OCI-LY7 (cell line): ENCODE data around the gene TRPV6. TPM values are rescaled to one million over a fixed set of nuclear protein-coding genes. Genes with fewer than 3 reads are reported as not detected.

Experiments used
- BruUV-seq: library from RNA; stranded (reverse); fragments of 400-500 nt; replicated peaks from 2 replicates; lab custom pipeline; 2021; lab: Mats Ljungman, UMichigan
- CTCF ChIA-PET: fragments of 300-600 bp; sonication (Branson Sonifier 250); formaldehyde crosslinking; loops from one replicate; lab custom pipeline; 2022; ENCODE audit warnings: antibody characterized with exemption; ENCODE audit not compliant: unreplicated experiment; lab: Charles Lee
- POLR2A ChIA-PET: fragments of 300-600 bp; sonication (Branson Sonifier 250); formaldehyde crosslinking; loops from one replicate; lab custom pipeline; 2022; ENCODE audit warnings: antibody characterized with exemption; lab: Charles Lee
- DNase-seq: peaks from one replicate; pipeline ENCODE4 v3.0.0-alpha.2; 2015; ENCODE audit warnings: low spot score
- H2AFZ ChIP-seq: fragments of 200-600 bp; sonication (generic), shearing (Covaris generic); 2 replicates; pipeline ENCODE4 v1.6.1; 2014; ENCODE audit warnings: mild to moderate bottlenecking, antibody characterized with exemption, low read length, moderate library complexity
- H3K27ac ChIP-seq: fragments of 200-600 bp; sonication (generic); 2 replicates; pipeline ENCODE4 v1.5.1; 2014; ENCODE audit warnings: mixed run types, low read depth, mild to moderate bottlenecking, moderate library complexity, low read length, inconsistent platforms; ENCODE audit not compliant: poor library complexity, severe bottlenecking
- H3K36me3 ChIP-seq: fragments of 200-600 bp; sonication (generic); 2 replicates; pipeline ENCODE4 v1.6.1; 2014; ENCODE audit warnings: mild to moderate bottlenecking, antibody characterized with exemption, low read length, moderate library complexity, mixed read lengths; ENCODE audit not compliant: insufficient read depth
- H3K4me1 ChIP-seq: fragments of 200-600 bp; sonication (generic); 2 replicates; pipeline ENCODE4 v1.5.1; 2014; ENCODE audit warnings: mild to moderate bottlenecking, low read length; ENCODE audit not compliant: insufficient read depth, poor library complexity, severe bottlenecking
- H3K4me2 ChIP-seq: fragments of 200-600 bp; sonication (generic); 2 replicates; pipeline ENCODE4 v1.6.1; 2014; ENCODE audit warnings: mild to moderate bottlenecking, low read length
- H3K4me3 ChIP-seq: fragments of 200-600 bp; sonication (generic); 2 replicates; pipeline ENCODE4 v1.5.1; 2014; ENCODE audit warnings: mild to moderate bottlenecking, low read depth, low read length; ENCODE audit not compliant: poor library complexity, severe bottlenecking
- H3K79me2 ChIP-seq: fragments of 200-600 bp; sonication (generic); 2 replicates; pipeline ENCODE4 v1.6.1; 2016; ENCODE audit warnings: low read depth, mild to moderate bottlenecking, low read length, moderate library complexity, mixed read lengths; ENCODE audit not compliant: insufficient read depth
- H3K9me2 ChIP-seq: fragments of 200-600 bp; sonication (generic); 2 replicates; pipeline ENCODE4 v1.6.1; 2016; ENCODE audit warnings: mild to moderate bottlenecking, low read length, mixed read lengths; ENCODE audit not compliant: insufficient read depth
- H3K9me3 ChIP-seq: fragments of 200-600 bp; sonication (generic); 2 replicates; pipeline ENCODE4 v1.6.1; 2014; ENCODE audit warnings: mild to moderate bottlenecking, mixed run types, low read length, mixed read lengths
- H4K20me1 ChIP-seq: fragments of 200-600 bp; sonication (generic); 2 replicates; pipeline ENCODE4 v1.6.1; 2014; ENCODE audit warnings: mild to moderate bottlenecking, antibody characterized with exemption, low read length, moderate library complexity, mixed read lengths; ENCODE audit not compliant: insufficient read depth
- EZH2phosphoT487 ChIP-seq: fragments of 200-600 bp; sonication (generic); IDR thresholded peaks from 2 replicates; pipeline ENCODE4 v1.6.1; 2018; ENCODE audit warnings: low read depth, borderline replicate concordance, mild to moderate bottlenecking, mixed run types, antibody characterized with exemption, low read length, moderate library complexity, mixed read lengths
- intact Hi-C: fragments of 100-400 bp; cut with micrococcal nuclease; formaldehyde crosslinking; loops from one replicate; pipeline ENCODE4 v1.10.0; 2022; ENCODE audit not compliant: unreplicated experiment
- total RNA-seq, 2 experiments: library from RNA; depleted of rRNA in 1 of 2; stranded (reverse); fragments of >200 nt in 1 of 2; shearing (Covaris generic) in 1 of 2; gene quantifications; 2 replicates each; pipeline ENCODE4 v1.2.3, GENCODE V29; 2014 to 2022
- TF ChIP-seq, protein P1 (sequence below): fragments of 200-600 bp; sonication (generic); conservative IDR thresholded peaks from 2 replicates; pipeline ENCODE4 v1.5.1; 2014; ENCODE audit warnings: mild to moderate bottlenecking, antibody characterized with exemption, low read length, moderate library complexity, mixed read lengths

Gene TRPV6
- total RNA-seq, 2 experiments from 2014 or later = not detected

DNA sequence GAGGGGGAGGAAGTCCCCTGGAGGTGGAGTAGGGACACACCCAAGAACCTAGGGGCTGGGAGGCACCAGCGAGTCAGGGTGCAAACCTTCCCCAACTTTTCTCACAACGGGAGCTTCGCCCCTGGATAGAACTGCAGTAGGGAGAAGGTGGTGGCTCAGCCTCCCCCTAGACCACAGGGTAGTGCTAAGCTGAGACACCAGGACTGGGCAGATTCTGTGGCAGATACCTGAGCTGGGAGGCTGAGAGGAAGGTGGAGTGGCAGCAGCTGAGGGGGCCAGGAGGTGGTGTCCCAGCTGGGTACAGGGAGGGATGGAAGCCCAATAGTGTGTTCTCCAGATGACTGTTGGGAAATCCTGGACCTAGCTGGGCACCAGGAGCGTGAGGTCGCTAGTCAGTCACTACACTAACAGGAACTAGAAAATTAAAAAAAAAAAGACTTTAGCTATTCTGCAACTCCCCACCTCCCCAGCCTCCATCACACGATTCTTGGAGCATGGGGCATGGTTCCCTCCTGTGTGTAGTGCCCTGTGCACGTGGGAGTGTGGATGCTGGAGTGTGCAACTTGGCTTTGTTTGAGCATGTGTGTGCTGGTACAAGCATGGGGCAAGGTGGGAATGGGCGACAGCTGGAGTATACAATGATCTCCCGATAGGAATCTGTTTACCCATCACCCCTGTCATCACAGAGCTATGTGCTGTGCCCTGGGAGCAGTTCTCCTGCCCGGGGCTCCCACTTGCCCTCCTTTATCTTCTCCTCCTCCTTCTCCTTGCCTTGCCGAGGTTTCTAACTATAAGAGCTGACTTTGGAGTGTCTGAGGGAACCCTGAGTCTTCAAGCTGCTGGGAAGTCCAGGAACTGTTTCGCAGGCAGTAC lies 8.8 kb upstream of the TRPV6 start:
- ChIA-PET POLR2A (no interaction called here), CTCF (no interaction called here)
- intact Hi-C loops = no loop called here
- Histone ChIP-seq H3K79me2 (no peaks in the 10 kb centered on the region), H2AFZ (no peak overlapping the region), H3K4me2 (no peak overlapping the region), H3K9me3 (no peaks in the 10 kb centered on the region), H3K27ac (no peak overlapping the region), H3K4me1 (no peaks in the 10 kb centered on the region), H4K20me1 (no peaks in the 10 kb centered on the region), H3K4me3 (no peak overlapping the region), H3K9me2 (no peaks in the 10 kb centered on the region), H3K36me3 (no peaks in the 10 kb centered on the region)
- TF ChIP-seq, protein P1, sequence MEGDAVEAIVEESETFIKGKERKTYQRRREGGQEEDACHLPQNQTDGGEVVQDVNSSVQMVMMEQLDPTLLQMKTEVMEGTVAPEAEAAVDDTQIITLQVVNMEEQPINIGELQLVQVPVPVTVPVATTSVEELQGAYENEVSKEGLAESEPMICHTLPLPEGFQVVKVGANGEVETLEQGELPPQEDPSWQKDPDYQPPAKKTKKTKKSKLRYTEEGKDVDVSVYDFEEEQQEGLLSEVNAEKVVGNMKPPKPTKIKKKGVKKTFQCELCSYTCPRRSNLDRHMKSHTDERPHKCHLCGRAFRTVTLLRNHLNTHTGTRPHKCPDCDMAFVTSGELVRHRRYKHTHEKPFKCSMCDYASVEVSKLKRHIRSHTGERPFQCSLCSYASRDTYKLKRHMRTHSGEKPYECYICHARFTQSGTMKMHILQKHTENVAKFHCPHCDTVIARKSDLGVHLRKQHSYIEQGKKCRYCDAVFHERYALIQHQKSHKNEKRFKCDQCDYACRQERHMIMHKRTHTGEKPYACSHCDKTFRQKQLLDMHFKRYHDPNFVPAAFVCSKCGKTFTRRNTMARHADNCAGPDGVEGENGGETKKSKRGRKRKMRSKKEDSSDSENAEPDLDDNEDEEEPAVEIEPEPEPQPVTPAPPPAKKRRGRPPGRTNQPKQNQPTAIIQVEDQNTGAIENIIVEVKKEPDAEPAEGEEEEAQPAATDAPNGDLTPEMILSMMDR = no peak
- TF ChIP-seq EZH2phosphoT487 = no peak
- no peak for DNase-seq
- BruUV-seq = no TSS peak

DNA sequence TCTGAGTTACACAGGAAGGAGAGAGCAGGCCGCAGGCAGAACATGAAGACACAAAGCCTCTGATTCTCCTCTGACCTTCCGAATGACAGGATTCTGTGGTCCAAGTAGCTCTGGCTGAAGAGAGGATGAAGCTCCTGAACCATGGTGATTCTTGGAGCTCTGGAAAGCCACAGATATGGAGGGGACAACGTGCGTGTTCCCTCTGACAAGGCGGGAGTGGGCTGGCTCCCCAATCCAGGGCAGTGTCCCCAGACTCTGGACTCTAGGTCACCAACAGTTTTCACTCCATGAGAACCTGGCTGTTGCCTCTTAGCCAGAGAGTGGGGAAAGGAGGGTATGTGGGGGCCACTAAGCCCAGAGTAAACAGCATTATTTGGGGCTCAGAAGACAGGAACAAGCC lies 7.4 kb upstream of the TRPV6 start:
- no peak overlapping the region for H2AFZ ChIP-seq
- no peak overlapping the region for H3K4me2 ChIP-seq
- no peaks in the 10 kb centered on the region for H3K36me3 ChIP-seq
- POLR2A ChIA-PET = no interaction called here
- no peak for DNase-seq
- no peaks in the 10 kb centered on the region for H3K79me2 ChIP-seq
- TF ChIP-seq, protein P1 = no peak
- no peak for TF ChIP-seq EZH2phosphoT487
- H3K9me3 ChIP-seq = no peaks in the 10 kb centered on the region
- H4K20me1 ChIP-seq = no peaks in the 10 kb centered on the region
- BruUV-seq = no TSS peak
- intact Hi-C loops = no loop called here
- no peaks in the 10 kb centered on the region for H3K4me1 ChIP-seq
- CTCF ChIA-PET = no interaction called here
- H3K9me2 ChIP-seq = no peaks in the 10 kb centered on the region
- no peak overlapping the region for H3K4me3 ChIP-seq
- H3K27ac ChIP-seq = no peak overlapping the region

DNA sequence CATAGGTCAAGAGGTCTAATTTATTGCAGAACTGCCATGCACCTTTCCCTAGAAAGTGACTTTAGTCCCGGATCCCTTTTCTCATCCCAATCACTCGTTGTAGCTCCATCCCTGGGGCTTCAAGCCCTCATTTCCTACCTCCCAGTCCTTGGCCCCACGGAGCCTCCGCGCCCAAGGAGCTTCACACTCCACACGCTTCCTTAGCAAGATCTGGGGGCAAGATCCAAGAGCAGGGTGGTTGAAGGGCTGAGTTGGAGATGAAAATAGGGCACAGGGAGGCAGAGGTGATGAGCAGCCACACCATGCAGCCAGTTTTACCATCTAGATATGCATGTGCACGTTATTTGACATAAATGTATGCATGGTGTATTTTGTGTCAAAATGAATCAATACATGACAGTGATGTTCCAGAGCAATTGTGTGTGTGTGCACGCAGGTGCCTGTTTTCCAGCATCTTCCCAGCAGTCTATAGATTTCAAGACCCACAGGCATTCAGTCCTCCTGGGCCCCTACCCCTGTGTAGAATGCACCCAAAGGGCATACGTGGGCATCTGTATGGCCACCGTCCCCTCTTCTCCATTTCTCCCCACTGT lies 6.0 kb upstream of the TRPV6 start:
- Histone ChIP-seq H4K20me1 (no peaks in the 10 kb centered on the region), H3K79me2 (no peaks in the 10 kb centered on the region), H3K9me2 (no peaks in the 10 kb centered on the region), H2AFZ (no peak overlapping the region), H3K27ac (no peak overlapping the region), H3K4me1 (no peaks in the 10 kb centered on the region), H3K36me3 (no peaks in the 10 kb centered on the region), H3K9me3 (no peaks in the 10 kb centered on the region), H3K4me2 (no peak overlapping the region), H3K4me3 (no peak overlapping the region)
- no TSS peak for BruUV-seq
- TF ChIP-seq, protein P1 = no peak
- TF ChIP-seq EZH2phosphoT487 = no peak
- no peak for DNase-seq
- intact Hi-C loops = no loop called here
- ChIA-PET POLR2A (interaction anchor here (0.6 kb wide), 1 partner anchor 552 kb away, joined by 8 read pairs; no protein-coding TSS in a partner anchor), CTCF (no interaction called here)
